HG02938 (cell line): Measurements from ENCODE around the gene SH3BP1.
A peak's percentile ranks its signal among the peaks of the same experiment; 100 is the strongest.
"Not testable (repeated sequence)": the region's sequence is repeated elsewhere in the genome, so short reads cannot be mapped to it uniquely, and the experiment has no call there.

ENCODE experiments used
- ATAC-seq: cut with Tn5 transposase; IDR thresholded peaks from one replicate; pipeline ENCODE4 v1.9.1; 2021; ENCODE audit warnings: mild to moderate bottlenecking, moderate library complexity; ENCODE audit not compliant: unreplicated experiment

Gene SH3BP1

DNA sequence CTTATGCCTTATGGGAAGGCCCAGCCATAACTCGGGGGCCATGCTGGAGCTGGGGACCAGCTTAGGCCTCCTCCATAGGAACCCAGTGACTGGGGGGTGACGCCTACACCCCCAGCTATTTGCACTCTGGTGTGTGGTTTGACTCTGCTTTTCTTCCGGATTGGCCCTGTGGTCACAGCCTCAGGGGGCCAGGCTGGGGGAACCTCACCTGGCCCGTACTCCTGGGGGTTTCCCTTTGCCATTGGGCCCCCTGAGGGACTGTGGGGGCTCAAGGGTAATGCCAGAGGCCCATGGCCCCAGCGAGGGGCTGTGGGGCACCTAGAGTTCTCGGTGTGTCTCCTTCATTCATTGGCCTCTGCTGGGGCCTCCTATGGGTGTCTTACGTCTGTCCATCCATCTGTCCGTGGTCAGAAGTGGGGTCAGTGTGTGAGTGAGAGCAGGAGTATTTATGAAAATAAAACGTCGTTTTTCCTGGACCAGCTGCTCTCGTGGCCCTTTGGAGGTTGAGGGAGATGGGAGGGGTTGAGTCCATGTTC, 6.3 kb upstream of the SH3BP1 start:
- ATAC-seq = peak; percentile 50

DNA sequence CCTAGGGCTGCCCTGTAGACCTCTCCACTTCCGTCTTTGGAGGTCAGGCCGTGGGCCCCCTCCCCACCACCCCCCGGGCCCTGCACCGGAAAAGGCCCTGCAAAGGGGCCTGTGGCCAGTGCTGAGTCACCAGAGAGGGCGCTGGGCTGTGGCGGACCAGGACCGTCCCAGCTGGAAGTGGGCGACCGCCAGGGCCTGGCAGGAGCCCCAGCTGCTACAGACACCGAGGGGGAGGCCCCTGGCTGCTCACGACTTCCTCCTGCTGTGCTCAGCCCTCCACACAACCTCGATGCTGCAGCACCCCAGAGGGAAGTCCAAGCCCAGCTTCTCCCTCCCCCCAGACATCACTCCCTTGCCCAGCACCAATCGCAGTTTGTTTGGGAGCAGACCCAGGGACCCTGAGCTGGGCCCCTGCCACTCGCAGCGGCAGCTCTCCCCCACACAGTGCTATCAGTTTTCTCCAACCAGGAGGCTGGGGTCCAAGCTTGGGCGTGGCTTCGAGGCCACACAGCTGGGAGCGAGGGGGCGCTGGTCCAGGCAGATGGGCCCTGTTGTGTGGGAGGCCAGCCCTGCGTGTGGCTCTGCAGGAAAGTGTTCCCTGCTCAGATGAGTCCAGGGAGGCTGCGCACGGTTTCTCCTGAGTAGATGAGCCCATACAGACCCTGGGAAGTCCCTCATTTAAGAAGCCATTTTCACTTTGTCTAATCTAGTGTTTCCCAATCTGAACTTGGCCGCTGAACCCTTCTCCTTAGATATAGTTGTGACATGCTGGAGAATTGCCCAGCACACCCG, 5.6 kb upstream of the SH3BP1 start:
- peak; percentile 43 for ATAC-seq

DNA sequence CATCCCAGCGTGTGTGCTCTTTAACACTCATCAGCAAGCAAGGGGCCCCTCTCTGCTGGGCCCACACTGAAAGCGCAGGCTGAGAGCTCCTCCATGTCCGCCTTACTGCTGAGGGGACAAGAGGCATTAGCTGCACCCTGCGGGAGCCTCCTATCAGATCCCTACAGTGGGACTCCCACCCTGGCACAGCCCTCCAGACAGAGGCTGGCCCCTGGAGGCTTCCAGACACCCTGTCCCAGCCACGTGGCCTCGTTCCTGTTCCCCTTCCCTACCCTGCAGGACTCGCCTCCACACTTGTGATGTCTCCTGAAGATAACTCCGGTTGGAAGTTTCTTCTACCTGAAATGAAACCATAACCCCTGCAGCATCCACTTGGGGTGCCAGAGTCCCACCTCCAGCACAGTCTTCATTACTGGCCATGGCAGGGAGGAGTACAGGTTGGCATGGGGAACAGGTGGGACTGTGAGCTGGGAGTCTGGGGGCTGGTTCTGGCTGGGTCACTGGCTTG, 5.0 kb upstream of the SH3BP1 start:
- ATAC-seq = no peak

DNA sequence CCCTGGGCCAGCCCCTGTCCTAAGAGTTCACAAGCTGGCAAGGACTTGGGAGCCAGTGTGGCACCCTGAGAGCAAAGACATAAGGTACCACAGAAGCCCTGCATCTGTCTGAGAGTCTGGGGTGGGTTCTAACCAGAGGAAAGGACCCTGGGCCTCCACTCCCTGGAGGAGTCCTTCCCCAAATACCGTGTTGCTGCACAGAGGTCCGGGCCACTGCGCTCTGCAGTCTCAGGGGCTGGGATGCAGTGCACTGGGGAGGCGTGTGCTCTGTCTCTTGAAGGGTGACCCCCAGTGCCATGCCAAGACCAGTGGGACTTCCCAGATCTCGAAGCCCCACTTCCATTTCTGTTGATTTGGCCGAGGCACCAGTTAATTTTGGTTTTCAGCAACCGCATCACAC, 4.3 kb upstream of the SH3BP1 start:
- no peak for ATAC-seq

DNA sequence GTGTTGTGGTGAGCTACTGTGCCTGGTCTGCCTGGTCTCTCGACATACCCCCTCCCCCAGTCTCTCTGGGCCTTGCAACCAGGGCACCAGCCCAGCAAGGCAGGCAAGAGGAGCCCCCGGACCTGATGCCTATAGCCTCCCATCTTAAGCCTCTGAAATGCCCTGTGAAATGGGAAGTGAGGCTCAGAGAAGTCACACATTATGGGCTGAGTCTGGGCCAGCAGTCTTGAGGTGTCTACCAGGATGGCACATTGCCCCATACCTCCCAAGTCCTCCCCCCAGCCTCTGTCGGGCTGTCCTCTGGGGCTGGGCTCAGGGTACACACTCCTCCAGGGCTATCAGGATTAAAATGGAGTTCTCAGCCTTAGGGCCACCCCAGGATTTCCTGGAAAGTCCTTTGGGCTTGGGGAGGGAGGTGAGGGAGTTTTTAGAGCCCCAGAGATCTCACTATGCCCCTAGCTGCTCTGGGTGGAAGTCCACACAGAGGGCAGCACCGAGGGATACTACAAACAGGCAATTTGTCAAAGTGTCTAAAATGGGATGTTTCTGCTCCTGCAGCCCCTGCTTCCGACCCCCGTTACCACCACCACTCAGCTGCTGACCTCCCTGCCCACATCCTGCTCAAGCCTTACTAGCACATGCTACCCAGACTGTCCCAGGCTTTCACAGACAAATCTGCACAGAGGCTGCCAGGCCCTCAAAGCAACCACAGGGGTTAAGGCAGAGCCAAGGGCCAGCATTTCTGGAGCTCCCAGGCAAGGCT, 3.1 kb upstream of the SH3BP1 start:
- no peak for ATAC-seq

DNA sequence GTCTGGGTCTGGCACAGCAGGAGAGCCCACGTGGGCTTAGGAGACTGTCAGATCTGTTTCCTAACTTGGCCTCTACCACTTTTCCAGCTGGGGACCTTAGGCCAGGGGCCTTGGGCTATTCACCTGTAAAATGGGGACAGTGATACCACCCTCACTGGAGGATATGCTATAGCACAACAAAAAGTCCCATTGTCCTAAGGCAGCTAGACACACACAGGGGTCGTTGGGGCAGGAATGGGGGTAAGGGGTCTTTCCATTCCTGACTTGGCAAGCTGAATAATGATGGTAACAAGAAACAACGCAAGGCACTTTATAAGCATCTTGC, 2.6 kb upstream of the SH3BP1 start:
- ATAC-seq = no peak

DNA sequence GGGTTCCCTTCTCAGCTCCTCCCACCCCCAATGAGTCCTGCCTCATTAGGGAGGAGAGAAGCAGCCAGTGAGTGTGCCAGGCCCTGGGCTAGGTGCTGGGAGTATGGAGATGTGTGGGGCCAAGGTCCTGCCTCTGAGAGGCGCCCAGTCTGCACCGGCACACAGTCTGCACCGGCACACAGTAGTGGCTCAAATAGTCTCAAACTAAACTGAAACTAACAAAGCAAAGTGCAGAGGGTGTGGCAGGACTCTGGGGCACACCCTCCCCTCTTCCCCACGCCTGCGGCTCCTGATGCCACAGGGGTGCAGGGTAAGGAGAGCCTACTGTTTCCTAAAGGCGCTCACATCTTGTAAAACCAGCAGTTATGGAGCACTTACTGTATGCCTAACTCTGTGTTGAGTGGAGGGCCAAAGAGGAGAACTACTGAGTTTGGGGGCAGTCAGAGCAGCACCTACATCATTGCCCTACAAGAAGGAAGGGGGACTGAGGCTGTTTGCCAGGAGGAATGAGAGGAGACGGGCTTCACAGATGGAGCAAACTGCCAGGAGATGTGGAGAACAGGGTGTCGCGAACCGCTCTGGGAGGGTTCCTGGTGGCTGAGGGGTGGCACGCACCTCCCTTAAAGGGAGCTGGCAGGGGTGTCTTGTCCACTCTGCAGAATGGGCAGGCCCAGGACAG, 939 bp upstream of the SH3BP1 start:
- no peak for ATAC-seq

DNA sequence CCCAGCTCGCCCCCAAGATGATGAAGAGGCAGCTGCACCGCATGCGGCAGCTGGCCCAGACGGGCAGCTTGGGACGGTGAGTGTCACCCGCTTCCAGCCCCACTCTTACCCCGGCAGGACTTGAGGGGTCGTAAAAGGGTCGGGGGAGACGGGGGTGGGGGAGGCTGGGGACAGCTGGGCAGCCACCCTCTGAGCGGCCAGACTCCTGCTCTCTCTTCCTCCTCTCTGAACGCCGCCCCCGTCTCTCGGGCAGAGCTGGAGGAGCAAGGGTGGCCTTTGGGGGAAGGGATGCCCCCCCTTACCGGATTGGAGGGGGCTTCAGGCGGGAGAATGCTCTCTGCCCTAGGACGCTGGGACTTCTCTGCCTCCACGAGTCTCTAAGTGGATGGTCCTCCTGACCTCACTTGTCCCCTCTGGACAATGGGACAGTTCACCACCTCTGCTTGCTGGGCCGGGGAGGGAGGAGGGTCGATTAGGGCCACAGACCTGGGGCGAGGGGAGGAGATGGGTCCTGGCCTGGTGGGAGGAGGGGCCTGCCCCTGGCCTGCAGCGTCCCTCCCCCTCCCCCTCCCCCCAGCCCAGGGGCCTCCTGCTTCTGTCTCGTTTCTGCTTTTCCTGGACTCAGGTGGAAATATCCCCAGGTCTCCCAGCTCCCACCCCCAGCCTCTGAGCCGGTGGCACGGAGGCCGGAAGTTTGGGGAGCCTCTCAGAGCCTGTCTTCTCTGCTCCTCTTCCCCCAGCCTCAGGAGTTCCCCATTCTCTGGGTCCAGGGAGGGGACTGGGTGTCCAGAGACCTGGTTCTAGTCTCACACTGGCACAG, 512 bp downstream of the SH3BP1 start:
- no peak for ATAC-seq

DNA sequence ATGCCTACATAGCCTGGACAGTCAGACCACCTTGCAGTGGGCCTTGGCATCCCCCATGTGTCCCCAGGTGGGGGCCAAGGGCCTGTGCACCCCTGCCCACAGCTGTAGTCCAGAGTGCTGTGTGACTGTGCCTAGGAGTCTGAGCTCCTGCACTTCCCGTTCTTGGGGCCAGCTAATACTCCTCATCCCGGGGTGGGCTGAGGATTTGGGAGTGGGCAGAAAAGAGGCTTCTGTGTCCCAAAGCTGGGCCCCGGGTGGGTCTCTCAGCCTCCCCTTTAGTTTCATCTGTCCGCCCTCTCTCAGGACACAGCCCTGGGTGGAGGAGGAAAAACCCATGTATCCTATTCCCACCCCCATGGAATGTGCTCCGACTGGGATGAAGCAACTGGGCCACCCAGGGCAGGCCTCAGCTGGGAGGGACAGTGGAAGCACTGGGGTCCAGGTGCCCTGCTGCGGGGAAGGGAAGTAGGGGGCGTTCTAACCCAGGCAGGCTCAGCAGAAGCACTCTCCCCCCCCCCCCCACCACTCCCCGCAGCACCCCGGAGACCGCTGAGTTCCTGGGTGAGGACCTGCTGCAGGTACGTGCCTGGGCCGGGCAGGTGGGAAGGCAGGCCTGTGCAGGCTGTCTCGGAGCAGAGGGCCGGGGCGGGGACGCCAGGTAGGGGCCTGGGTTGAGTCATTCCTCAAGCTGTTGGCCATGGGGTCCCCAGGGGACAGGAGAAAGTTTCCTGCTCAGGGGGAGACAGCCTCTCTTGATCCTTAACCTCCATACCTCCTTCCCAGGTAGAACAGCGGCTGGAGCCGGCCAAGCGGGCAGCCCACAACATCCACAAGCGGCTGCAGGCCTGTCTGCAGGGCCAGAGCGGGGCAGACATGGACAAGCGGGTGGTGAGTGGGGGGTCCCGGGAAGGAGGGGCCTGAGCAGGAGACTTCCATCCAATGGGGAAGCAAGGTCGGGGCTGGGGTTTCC, 1.4 kb downstream of the SH3BP1 start:
- ATAC-seq = no peak

DNA sequence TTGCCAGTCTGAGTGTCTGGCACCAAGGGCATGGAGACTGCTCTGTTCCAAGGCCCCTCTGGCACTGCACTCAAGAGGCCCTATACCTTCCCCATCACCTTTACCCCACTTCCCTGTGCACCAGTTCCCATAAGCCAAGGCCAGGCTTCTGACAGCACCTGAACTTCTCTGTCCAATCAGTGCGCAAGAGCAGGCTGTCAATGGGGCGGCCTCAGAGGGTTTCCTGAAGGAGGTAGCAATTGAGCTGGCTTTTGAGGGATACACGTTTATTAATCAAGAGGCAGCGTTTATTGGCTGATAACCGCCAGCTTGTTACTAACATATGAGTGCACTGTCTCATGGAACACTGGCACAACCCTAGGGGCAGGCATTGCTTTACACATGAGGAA, 2.1 kb downstream of the SH3BP1 start:
- no peak for ATAC-seq

DNA sequence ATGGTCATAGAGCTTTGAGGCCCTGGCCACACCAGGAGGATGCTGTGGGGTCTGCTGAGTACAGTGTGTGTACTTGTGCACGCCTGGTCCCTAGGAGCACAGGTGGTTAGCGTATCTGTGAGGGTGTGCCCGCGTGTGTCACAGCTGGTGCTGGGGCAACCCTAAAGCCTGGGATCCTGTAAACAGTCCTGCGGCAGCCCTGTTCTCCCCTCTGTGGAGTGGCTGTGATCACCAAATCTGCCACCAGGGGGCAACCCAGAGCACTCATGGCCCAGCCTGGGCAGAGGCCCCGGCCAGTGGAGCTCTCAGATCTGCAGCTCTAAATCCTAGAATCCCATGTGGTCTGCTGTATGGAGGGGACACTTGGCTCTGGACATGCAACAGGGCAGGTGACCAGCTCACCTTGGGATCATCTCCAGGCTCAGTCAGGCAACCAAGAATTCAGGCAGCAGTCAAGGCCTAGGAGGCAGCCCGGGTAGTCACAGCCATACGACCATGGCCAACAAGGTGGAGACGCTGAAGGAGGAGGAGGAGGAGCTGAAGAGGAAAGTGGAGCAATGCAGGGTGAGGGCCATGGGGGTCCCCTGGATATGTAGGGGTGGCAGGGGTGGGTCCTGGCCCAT, 3.9 kb downstream of the SH3BP1 start:
- no peak for ATAC-seq

DNA sequence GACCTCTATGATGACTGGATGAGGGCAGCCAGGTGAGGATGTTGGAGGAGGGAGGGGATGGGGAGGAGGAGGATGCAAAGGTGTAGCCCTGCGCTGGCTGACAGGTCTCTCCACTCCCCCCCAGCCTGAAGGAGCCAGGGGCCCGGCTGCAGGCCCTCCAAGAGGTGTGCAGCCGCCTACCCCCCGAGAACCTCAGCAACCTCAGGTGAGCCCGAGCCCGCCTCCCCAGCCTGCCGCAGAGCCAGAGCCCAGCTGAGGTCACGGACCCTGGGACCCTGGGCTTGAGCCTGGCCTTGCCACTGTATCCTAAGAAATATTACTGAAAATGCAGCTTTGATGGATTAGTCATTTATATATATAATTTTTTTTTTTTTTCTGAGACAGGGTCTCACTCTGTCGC, 7.8 kb downstream of the SH3BP1 start:
- ATAC-seq = no peak

DNA sequence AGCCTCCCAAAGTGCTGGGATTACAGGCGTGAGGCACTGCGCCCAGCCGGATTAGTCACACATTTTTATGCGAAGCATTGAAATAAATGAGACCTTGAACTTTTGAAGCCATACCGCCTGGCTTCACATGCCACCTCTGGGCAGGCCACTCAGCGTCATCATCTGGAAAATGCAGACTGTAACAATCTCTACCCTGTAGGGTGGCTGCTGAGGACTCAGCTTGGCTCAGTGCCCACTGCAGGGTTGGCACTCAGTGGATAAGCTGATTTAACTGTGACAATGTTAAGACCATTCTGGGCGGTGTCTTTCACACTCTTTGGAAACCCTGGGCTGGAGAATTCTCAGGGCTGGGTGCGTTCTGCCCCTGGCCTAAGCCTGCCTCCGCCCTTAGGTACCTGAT, 8.5 kb downstream of the SH3BP1 start:
- ATAC-seq = no peak

DNA sequence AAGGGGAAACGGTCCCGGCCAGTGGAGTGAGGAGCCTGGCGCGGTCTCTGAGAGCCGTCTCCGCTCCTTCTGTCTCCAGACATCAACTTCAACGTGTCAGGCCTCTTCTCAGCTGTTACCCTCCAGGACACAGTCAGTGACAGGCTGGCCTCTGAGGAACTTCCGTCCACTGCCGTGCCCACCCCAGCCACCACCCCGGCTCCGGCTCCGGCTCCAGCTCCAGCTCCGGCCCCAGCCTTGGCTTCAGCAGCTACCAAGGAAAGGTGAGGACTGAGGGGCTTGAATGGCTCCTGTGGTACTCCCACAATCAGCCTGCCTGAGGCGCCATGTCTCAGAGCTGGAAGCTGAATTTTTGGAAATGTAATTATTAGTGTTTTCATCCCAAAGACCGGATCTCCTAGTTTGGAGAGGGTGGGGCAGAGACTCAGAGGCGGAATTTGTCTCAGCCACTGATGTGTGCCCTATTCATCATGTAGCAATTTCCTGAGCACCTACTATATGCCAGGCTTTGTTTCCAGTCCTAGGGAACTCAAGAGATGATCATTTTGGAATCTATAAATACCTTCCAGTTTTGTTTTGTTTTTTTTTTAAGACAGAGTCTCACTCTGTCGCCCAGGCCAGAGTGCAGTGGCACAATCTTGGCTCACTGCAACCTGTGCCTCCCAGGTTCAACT, 11.1 kb downstream of the SH3BP1 start:
- no peak for ATAC-seq

DNA sequence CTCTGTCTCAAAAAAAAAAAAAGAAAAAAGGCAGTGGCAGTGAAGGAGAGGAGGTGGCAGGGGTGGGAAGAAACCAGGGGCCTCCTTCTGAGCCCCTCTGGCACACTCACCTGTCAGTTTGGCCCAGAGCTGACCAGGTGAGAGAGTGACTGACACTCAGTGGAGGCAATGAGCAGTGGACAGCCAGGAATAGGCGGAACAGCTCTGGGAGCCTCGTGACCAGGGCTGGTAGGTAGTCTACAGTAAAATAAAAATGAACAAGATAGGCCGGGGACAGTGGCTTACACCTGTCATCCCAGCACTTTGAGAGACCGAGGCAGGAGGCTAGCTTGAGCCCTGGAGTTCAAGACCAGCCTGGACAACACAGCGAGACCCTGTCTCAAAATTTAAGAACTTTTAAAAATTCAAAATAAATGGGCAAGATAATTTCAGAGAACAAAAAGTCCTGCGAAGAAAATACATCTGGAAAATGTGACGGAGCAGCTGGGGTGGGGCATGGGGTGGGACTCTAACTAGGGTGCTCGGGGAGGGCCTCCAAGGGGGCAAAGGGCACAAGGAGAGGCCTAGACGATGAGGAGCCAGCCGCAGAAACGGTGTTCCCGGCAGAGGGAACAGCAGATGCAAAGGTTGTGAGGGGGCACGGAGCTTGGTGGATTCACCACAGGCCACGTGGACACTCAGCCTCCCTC, 15.2 kb downstream of the SH3BP1 start:
- ATAC-seq = no peak

DNA sequence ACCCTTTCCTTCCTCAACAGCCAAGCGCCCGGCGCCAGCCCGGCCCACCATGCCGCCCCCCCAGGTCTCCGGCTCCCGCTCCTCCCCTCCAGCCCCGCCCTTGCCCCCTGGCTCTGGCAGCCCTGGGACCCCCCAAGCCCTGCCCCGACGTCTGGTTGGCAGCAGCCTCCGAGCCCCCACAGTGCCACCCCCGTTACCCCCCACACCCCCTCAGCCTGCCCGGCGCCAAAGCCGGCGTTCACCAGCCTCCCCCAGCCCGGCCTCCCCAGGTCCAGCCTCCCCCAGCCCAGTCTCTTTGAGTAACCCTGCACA, 15.7 kb downstream of the SH3BP1 start:
- ATAC-seq = no peak

DNA sequence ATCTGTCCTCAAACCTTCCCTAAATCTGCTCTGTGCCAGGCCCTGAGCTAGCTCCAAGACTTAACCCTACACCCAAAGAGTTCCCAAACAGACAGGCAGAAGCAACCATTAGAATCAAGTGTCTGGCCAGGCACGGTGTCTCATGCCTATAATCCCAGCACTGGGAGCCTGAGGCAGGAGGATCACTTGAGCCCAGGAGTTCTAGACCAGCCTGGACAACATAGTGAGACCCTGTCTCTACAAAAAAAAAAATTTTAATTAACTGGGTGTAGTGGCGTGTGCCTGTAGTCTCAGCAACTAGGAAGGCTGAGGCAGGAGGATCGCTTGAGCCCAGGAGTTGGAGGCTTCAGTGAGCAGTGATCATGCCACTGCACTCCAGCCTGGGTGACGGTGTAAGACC, 17.1 kb downstream of the SH3BP1 start:
- not testable (repeated sequence) for ATAC-seq

DNA sequence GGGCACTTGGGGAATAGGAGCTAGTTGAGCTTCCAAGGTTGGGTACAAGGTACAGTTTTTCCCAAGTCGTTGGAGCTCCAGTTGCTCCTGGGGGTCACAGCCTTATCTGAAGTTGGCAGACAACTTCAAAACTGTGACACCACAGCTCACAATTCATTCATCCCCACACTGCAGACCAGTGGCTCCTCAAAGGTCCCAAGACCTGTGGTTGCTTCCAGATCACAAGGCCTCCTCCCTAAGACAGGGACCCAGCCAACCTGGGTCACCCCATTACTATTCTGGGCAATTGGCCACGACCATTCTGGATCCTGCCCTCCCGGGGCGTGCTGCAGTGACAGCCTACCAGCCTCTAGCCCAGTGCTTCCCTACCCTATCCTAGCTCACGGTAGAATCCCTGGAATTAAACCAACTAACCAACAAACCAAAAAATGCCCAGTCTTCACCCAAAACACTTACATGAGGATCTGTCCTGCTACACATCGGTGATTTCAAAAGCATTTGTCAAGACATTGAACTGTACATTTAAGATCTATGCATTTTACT, 18.2 kb downstream of the SH3BP1 start:
- ATAC-seq = no peak
